Stimulated activated CD4-positive, alpha-beta T cell treated with anti-CD3 and anti-CD28 coated beads, Interleukin-2, amount 100 ng/mL, for 4 hours (primary cell): Measurements from ENCODE around the gene KLHDC10.
"Not testable (repeated sequence)": the region's sequence is repeated elsewhere in the genome, so short reads cannot be mapped to it uniquely, and the experiment has no call there.

Source experiments
- DNase-seq: peaks from one replicate; pipeline ENCODE4 v3.0.0-alpha.2; 2020; ENCODE audit warnings: low read depth

The KLHDC10 gene

GRCh38 chr7:130141161-130141883, 71.0 kb downstream of the KLHDC10 start:
- DNase-seq, result peak; percentile 16

- DNase-seq, result no peak
These were observed 71.7 kb downstream of the KLHDC10 start for GRCh38 chr7:130141884-130142653.

- no peak for DNase-seq
These were observed 72.5 kb downstream of the KLHDC10 start for GRCh38 chr7:130142654-130143333.

- DNase-seq, result no peak
These were observed 73.0 kb downstream of the KLHDC10 start for GRCh38 chr7:130143334-130143732.

- DNase-seq, result no peak
These were observed 73.6 kb downstream of the KLHDC10 start for GRCh38 chr7:130143986-130144311.

GRCh38 chr7:130144312-130145171, 74.2 kb downstream of the KLHDC10 start:
- no peak for DNase-seq

GRCh38 chr7:130145424-130146100, 75.2 kb downstream of the KLHDC10 start:
- DNase-seq, result no peak

- DNase-seq, result not testable (repeated sequence)
These were observed 75.8 kb downstream of the KLHDC10 start for GRCh38 chr7:130146142-130146541.

GRCh38 chr7:130146693-130147405, 76.5 kb downstream of the KLHDC10 start:
- DNase-seq, result no peak

GRCh38 chr7:130147710-130148325, 77.5 kb downstream of the KLHDC10 start:
- no peak for DNase-seq

- no peak for DNase-seq
These were observed 78.2 kb downstream of the KLHDC10 start for GRCh38 chr7:130148561-130148960.

- no peak for DNase-seq
These were observed 79.2 kb downstream of the KLHDC10 start for GRCh38 chr7:130149281-130150139.

- DNase-seq, result no peak
These were observed 80.3 kb downstream of the KLHDC10 start for GRCh38 chr7:130150587-130150986.

GRCh38 chr7:130151591-130152492, 81.5 kb downstream of the KLHDC10 start:
- no peak for DNase-seq

- no peak for DNase-seq
These were observed 82.3 kb downstream of the KLHDC10 start for GRCh38 chr7:130152493-130153210.

GRCh38 chr7:130153211-130153908, 83.0 kb downstream of the KLHDC10 start:
- no peak for DNase-seq

- no peak for DNase-seq
These were observed 83.8 kb downstream of the KLHDC10 start for GRCh38 chr7:130154131-130154500.
